MM.1S (cell line): ENCODE results near the gene EMX1.

Experiments used
- DNase-seq: peaks from one replicate; pipeline ENCODE4 v3.0.0-alpha.2; 2015
- H2AFZ ChIP-seq: fragments of 300-600 bp; sonication (generic); 2 replicates; pipeline ENCODE4 v1.6.0; 2016; ENCODE audit warnings: antibody characterized with exemption, low read length
- H3F3A ChIP-seq: fragments of 300-600 bp; sonication (generic); 2 replicates; pipeline ENCODE4 v1.6.1; 2016; ENCODE audit warnings: mild to moderate bottlenecking, antibody characterized with exemption, low read length, moderate library complexity, mixed read lengths; ENCODE audit not compliant: insufficient read depth
- H3K27ac ChIP-seq: fragments of 300-600 bp; sonication (generic); 2 replicates; pipeline ENCODE4 v1.5.1; 2016; ENCODE audit warnings: mild to moderate bottlenecking, low read length
- H3K27me3 ChIP-seq: fragments of 300-600 bp; sonication (generic); replicated peaks from 2 replicates; pipeline ENCODE4 v1.6.0; 2016; ENCODE audit warnings: low read length; ENCODE audit not compliant: insufficient read depth
- H3K36me3 ChIP-seq: fragments of 300-600 bp; sonication (generic); replicated peaks from 2 replicates; pipeline ENCODE4 v1.6.1; 2016; ENCODE audit warnings: mild to moderate bottlenecking, low read length, mixed read lengths; ENCODE audit not compliant: insufficient read depth
- H3K4me1 ChIP-seq: fragments of 300-600 bp; sonication (generic); 2 replicates; pipeline ENCODE4 v1.6.1; 2016; ENCODE audit warnings: low read length, mixed read lengths
- H3K4me2 ChIP-seq: fragments of 300-600 bp; sonication (generic); 2 replicates; pipeline ENCODE4 v1.6.0; 2016; ENCODE audit warnings: low read depth, low read length
- H3K4me3 ChIP-seq: fragments of 300-600 bp; sonication (generic); 2 replicates; pipeline ENCODE4 v1.5.1; 2016; ENCODE audit warnings: low read length, mixed read lengths
- H3K79me2 ChIP-seq: fragments of 300-600 bp; sonication (generic); 2 replicates; pipeline ENCODE4 v1.6.1; 2016; ENCODE audit warnings: mixed run types, low read length, mixed read lengths
- H3K9ac ChIP-seq: fragments of 300-600 bp; sonication (generic); 2 replicates; pipeline ENCODE4 v1.6.1; 2016; ENCODE audit warnings: low read length, mixed read lengths
- H3K9me2 ChIP-seq: fragments of 300-600 bp; sonication (generic); replicated peaks from 2 replicates; pipeline ENCODE4 v1.6.1; 2016; ENCODE audit warnings: mild to moderate bottlenecking, low read length, mixed read lengths; ENCODE audit not compliant: insufficient read depth
- H3K9me3 ChIP-seq: fragments of 300-600 bp; sonication (generic); replicated peaks from 2 replicates; pipeline ENCODE4 v1.6.1; 2016; ENCODE audit warnings: mild to moderate bottlenecking, low read length, mixed read lengths; ENCODE audit not compliant: insufficient read depth
- H4K20me1 ChIP-seq: fragments of 300-600 bp; sonication (generic); 2 replicates; pipeline ENCODE4 v1.6.1; 2016; ENCODE audit warnings: mild to moderate bottlenecking, low read length, moderate library complexity, mixed read lengths; ENCODE audit not compliant: insufficient read depth
- EZH2 ChIP-seq: fragments of 300-600 bp; sonication (generic); optimal IDR thresholded peaks from 2 replicates; pipeline ENCODE3; 2017; ENCODE audit warnings: low read depth, mild to moderate bottlenecking, antibody characterized with exemption, low read length, mixed read lengths
- EZH2phosphoT487 ChIP-seq: fragments of 300-600 bp; sonication (generic); IDR thresholded peaks from 2 replicates; pipeline ENCODE4 v1.6.1; 2018; ENCODE audit warnings: antibody characterized with exemption, low read length
- TF ChIP-seq, protein P1 (sequence below): fragments of 300-600 bp; sonication (generic); IDR thresholded peaks from 2 replicates; pipeline ENCODE4 v1.5.1; 2016; ENCODE audit warnings: antibody characterized with exemption, low read length, mixed read lengths

Gene EMX1

GRCh38 chr2:72896446-72896845 is 20.9 kb upstream of the EMX1 start:
- Histone ChIP-seq H3K4me1 (no peaks in the 10 kb centered on the region), H3K27ac (no peak overlapping the region), H3K9me2 (no peaks in the 10 kb centered on the region), H3K9ac (no peak overlapping the region), H3F3A (no peaks in the 10 kb centered on the region), H3K4me3 (no peak overlapping the region), H2AFZ (no peak overlapping the region), H3K27me3 (no peaks in the 10 kb centered on the region), H4K20me1 (no peaks in the 10 kb centered on the region), H3K79me2 (no peaks in the 10 kb centered on the region), H3K9me3 (no peaks in the 10 kb centered on the region), H3K36me3 (no peaks in the 10 kb centered on the region), H3K4me2 (no peak overlapping the region)
- TF ChIP-seq, protein P1, sequence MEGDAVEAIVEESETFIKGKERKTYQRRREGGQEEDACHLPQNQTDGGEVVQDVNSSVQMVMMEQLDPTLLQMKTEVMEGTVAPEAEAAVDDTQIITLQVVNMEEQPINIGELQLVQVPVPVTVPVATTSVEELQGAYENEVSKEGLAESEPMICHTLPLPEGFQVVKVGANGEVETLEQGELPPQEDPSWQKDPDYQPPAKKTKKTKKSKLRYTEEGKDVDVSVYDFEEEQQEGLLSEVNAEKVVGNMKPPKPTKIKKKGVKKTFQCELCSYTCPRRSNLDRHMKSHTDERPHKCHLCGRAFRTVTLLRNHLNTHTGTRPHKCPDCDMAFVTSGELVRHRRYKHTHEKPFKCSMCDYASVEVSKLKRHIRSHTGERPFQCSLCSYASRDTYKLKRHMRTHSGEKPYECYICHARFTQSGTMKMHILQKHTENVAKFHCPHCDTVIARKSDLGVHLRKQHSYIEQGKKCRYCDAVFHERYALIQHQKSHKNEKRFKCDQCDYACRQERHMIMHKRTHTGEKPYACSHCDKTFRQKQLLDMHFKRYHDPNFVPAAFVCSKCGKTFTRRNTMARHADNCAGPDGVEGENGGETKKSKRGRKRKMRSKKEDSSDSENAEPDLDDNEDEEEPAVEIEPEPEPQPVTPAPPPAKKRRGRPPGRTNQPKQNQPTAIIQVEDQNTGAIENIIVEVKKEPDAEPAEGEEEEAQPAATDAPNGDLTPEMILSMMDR: no peak
- TF ChIP-seq EZH2phosphoT487: no peak
- no peak for TF ChIP-seq EZH2
- no peak for DNase-seq

- H3K9me3 ChIP-seq: no peaks in the 10 kb centered on the region
- no peak overlapping the region for H2AFZ ChIP-seq
- no peaks in the 10 kb centered on the region for H3K27me3 ChIP-seq
- no peaks in the 10 kb centered on the region for H3K9me2 ChIP-seq
- H3K36me3 ChIP-seq: no peaks in the 10 kb centered on the region
- H3K9ac ChIP-seq: no peak overlapping the region
- no peak overlapping the region for H3K4me3 ChIP-seq
- no peak overlapping the region for H3K27ac ChIP-seq
- no peaks in the 10 kb centered on the region for H3F3A ChIP-seq
- no peaks in the 10 kb centered on the region for H3K79me2 ChIP-seq
- no peaks in the 10 kb centered on the region for H4K20me1 ChIP-seq
- H3K4me2 ChIP-seq: no peak overlapping the region
- TF ChIP-seq EZH2 (no peak), EZH2phosphoT487 (no peak)
- TF ChIP-seq, protein P1: no peak
- DNase-seq: no peak
- no peaks in the 10 kb centered on the region for H3K4me1 ChIP-seq
Observed at GRCh38 chr2:72897785-72898584, 19.3 kb upstream of the EMX1 start.

GRCh38 chr2:72898585-72898906 is 18.8 kb upstream of the EMX1 start:
- H3K27ac ChIP-seq: no peak overlapping the region
- H3K27me3 ChIP-seq: no peaks in the 10 kb centered on the region
- TF ChIP-seq, protein P1: no peak

More at GRCh38 chr2:72898585-72898906, 18.8 kb upstream of the EMX1 start:
- Histone ChIP-seq H3K4me1 (no peaks in the 10 kb centered on the region), H3K9me3 (no peaks in the 10 kb centered on the region), H3K4me2 (no peak overlapping the region), H3K9me2 (no peaks in the 10 kb centered on the region), H3K4me3 (no peak overlapping the region), H3K9ac (no peak overlapping the region), H3K36me3 (no peaks in the 10 kb centered on the region), H3K79me2 (no peaks in the 10 kb centered on the region), H2AFZ (no peak overlapping the region), H4K20me1 (no peaks in the 10 kb centered on the region), H3F3A (no peaks in the 10 kb centered on the region)
- no peak for DNase-seq
